ENCODE results near the gene FXN.

- TF ChIP-seq EZH2 (IDR thresholded peaks at IDR 0.05), result no peak
- no peak for TF ChIP-seq POLR2AphosphoS5 (IDR thresholded peaks at IDR 0.05; ENCODE audit: low read depth, low read length)
- no peak for TF ChIP-seq CTCF (IDR thresholded peaks at IDR 0.05 in 2 of 3, conservative IDR thresholded peaks at IDR 0.05 in 1 of 3; ENCODE audit: borderline replicate concordance in 1 of 3, insufficient read depth in 1 of 3, low read depth in 2 of 3, low read length in 2 of 3)
- TF ChIP-seq, protein P1, sequence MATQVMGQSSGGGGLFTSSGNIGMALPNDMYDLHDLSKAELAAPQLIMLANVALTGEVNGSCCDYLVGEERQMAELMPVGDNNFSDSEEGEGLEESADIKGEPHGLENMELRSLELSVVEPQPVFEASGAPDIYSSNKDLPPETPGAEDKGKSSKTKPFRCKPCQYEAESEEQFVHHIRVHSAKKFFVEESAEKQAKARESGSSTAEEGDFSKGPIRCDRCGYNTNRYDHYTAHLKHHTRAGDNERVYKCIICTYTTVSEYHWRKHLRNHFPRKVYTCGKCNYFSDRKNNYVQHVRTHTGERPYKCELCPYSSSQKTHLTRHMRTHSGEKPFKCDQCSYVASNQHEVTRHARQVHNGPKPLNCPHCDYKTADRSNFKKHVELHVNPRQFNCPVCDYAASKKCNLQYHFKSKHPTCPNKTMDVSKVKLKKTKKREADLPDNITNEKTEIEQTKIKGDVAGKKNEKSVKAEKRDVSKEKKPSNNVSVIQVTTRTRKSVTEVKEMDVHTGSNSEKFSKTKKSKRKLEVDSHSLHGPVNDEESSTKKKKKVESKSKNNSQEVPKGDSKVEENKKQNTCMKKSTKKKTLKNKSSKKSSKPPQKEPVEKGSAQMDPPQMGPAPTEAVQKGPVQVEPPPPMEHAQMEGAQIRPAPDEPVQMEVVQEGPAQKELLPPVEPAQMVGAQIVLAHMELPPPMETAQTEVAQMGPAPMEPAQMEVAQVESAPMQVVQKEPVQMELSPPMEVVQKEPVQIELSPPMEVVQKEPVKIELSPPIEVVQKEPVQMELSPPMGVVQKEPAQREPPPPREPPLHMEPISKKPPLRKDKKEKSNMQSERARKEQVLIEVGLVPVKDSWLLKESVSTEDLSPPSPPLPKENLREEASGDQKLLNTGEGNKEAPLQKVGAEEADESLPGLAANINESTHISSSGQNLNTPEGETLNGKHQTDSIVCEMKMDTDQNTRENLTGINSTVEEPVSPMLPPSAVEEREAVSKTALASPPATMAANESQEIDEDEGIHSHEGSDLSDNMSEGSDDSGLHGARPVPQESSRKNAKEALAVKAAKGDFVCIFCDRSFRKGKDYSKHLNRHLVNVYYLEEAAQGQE (IDR thresholded peaks at IDR 0.05; ENCODE audit: low read depth), result no peak
- no peak for TF ChIP-seq POLR2A (IDR thresholded peaks at IDR 0.05; ENCODE audit: borderline replicate concordance, extremely low read depth, insufficient read depth, insufficient read length)
- TF ChIP-seq, protein P2, sequence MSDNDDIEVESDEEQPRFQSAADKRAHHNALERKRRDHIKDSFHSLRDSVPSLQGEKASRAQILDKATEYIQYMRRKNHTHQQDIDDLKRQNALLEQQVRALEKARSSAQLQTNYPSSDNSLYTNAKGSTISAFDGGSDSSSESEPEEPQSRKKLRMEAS (IDR thresholded peaks at IDR 0.05), result no peak
- no peak for TF ChIP-seq EZH2phosphoT487 (IDR thresholded peaks at IDR 0.05; ENCODE audit: borderline replicate concordance)
- no peak for TF ChIP-seq CEBPB (IDR thresholded peaks at IDR 0.05; ENCODE audit: low read depth)
These were observed 106.3 kb downstream of the FXN start for GRCh38 chr9:69141851-69142250.

Measured in HCT116 (cell line).